Measurements from ENCODE around the gene PHTF2.

The PHTF2 gene

DNA sequence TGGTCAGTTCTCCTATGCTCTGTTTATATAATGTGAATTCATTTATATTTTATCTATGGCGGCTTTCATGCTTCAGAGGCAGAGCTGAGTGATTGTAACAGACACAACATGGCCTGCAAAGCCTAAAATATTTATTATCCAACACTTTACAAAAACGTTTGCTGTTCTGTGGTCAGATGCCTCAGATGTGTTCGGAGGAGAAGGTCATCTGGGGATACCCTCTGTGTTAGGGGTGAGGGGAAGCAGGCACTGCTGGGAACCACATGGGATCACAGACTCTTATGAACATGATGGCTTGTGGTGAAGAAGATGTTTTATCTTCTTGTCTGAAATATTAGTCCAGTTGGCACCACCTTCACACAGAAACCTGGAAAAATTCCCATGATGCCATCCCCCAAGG is 203.4 kb downstream of the PHTF2 start:
- no peak for DNase-seq

DNA sequence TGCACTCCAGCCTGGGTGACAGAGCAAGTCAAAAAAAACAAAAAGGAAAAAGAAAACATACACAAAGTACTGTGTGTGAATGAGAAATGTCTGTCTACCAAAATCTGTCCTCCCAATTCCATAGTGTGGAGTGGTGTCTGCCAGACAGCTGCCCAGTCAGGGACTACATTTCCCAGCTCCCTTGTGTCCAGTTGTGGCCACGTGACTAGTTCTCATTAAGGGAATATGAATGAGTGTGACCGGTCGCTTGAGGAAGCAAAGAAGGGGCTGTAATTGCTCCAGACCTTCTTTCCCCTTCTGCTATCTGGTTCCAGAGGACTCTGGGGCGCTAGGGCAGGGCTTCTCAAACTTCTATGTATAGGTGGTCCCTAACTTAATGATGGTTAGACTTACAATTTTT is 204.1 kb downstream of the PHTF2 start:
- DNase-seq, result no peak

DNA sequence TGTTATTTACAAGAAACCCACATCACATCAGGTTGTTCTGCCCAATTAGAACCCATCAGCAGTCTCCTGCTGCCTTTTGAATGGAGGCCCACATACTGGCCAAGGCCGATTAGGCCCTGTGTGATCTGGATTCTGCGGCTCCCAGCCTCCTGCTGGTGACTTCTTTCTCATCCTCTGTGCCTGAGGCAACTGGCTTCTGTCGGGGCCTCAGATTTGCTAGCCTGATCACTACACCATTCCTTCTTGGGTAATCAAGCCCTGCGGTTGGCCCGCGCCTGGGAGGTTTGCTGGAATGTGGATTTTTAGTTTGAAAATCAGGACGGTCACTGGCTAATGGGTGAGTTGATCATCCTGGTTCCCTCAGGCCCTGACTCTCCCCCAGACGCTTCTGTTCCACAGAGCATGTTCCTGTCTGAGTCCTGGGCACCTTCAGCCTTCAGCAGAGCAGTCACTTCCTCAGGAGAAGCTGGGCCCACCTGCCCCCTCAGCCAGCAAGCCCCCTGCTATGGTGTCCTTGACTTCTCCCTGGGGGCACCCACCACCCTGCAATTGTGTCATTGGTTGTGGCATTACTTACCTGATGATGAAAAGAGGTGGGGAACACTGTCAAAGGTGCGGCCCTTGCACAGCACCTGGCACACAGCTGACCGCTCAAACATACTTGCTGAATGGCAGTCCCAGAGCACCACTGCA is 207.6 kb downstream of the PHTF2 start:
- no peak for DNase-seq
